ENCODE measurements around the gene OBSCN. TPM values are rescaled to one million over a fixed set of nuclear protein-coding genes. Genes with fewer than 3 reads are reported as not detected.

OBSCN gene
- total RNA-seq, 1 donor from 2014 or later = 39.4 TPM

GRCh38 chr1:228408869-228409805 is 201.3 kb downstream of the OBSCN start:
- Histone ChIP-seq H3K9me3 (no peaks in the 10 kb centered on the region), H3K27me3 (no peaks in the 10 kb centered on the region), H3K27ac (no peak overlapping the region), H3K4me1 (peaks cover 20% of the 10 kb centered on the region), H3K4me3 (no peak overlapping the region), H3K36me3 (no peaks in the 10 kb centered on the region)
- DNase-seq = peak; percentile 56
- intact Hi-C loops (cut with DNase I) = no loop called here
- no peak for TF ChIP-seq CTCF (IDR thresholded peaks at IDR 0.05)
- ATAC-seq = no peak

- DNase-seq (peak; percentile 48), ATAC-seq (no peak)
- Histone ChIP-seq H3K4me1 (peaks cover 12% of the 10 kb centered on the region), H3K27me3 (no peaks in the 10 kb centered on the region), H3K4me3 (no peak overlapping the region), H3K27ac (no peak overlapping the region), H3K9me3 (no peaks in the 10 kb centered on the region), H3K36me3 (no peaks in the 10 kb centered on the region)
- no peak for TF ChIP-seq CTCF (IDR thresholded peaks at IDR 0.05)
- intact Hi-C loops (cut with DNase I) = no loop called here
Measured at GRCh38 chr1:228410015-228410414, 202.2 kb downstream of the OBSCN start.

DNA sequence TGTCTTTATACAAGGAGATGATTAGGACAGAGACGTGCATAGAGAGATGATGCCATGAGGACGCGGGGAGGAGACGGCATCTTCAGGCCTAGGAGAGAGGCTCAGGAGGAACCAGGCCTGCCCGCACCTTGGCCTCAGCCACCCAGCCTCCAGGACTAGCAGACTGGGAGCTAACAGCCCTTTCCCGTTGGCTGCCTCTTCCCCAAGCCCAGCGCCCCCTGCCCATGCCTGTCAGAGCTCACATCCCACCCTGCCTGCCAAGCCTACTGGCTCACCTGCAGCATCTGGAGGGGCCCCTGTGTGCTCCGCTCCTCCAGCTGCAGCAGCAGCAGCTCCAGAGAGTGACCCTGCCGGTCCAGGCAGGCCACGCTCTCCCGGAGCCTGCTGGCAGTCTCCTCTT is 202.8 kb downstream of the OBSCN start:
- Histone ChIP-seq H3K4me3 (no peak overlapping the region), H3K27ac (no peak overlapping the region)
- intact Hi-C loops (cut with DNase I) = no loop called here

GRCh38 chr1:228411121-228411520 is 203.3 kb downstream of the OBSCN start:
- intact Hi-C loops (cut with DNase I) = no loop called here
- TF ChIP-seq CTCF (IDR thresholded peaks at IDR 0.05) = no peak
- Histone ChIP-seq H3K9me3 (no peaks in the 10 kb centered on the region), H3K27ac (no peak overlapping the region), H3K4me1 (peaks cover 9% of the 10 kb centered on the region), H3K27me3 (peaks cover 10% of the 10 kb centered on the region), H3K4me3 (no peak overlapping the region), H3K36me3 (no peaks in the 10 kb centered on the region)
- no peak for DNase-seq
- no peak for ATAC-seq

More for the DNA sequence above, 202.8 kb downstream of the OBSCN start:
- Histone ChIP-seq H3K36me3 (no peaks in the 10 kb centered on the region), H3K27me3 (peaks cover 6% of the 10 kb centered on the region), H3K9me3 (no peaks in the 10 kb centered on the region), H3K4me1 (peaks cover 5% of the 10 kb centered on the region)
- DNase-seq = peak; percentile 62
- no peak for ATAC-seq
- TF ChIP-seq CTCF (IDR thresholded peaks at IDR 0.05) = no peak

GRCh38 chr1:228411548-228412430 is 203.9 kb downstream of the OBSCN start:
- ATAC-seq (no peak), DNase-seq (peak; percentile 25)
- Histone ChIP-seq H3K36me3 (no peaks in the 10 kb centered on the region), H3K4me1 (peaks cover 12% of the 10 kb centered on the region), H3K9me3 (no peaks in the 10 kb centered on the region), H3K27me3 (peaks cover 14% of the 10 kb centered on the region), H3K4me3 (no peak overlapping the region), H3K27ac (no peak overlapping the region)
- no peak for TF ChIP-seq CTCF (IDR thresholded peaks at IDR 0.05)
- intact Hi-C loops (cut with DNase I) = no loop called here
